ENCODE results near the gene LENEP.

The LENEP gene

GRCh38 chr1:154951901-154952657 lies 41.3 kb upstream of the LENEP start:
- no peak overlapping the region for H3K4me3 ChIP-seq (ENCODE audit: low read depth, low read length)
- TF ChIP-seq CTCF (IDR thresholded peaks at IDR 0.05; ENCODE audit: low read depth, low read length) = no peak

- no peak overlapping the region for H3K4me3 ChIP-seq (ENCODE audit: low read depth, low read length)
- no peak for TF ChIP-seq CTCF (IDR thresholded peaks at IDR 0.05; ENCODE audit: low read depth, low read length)
Measured at GRCh38 chr1:154952664-154953063, 40.7 kb upstream of the LENEP start.

GRCh38 chr1:154953611-154954038 lies 39.8 kb upstream of the LENEP start:
- no peak for TF ChIP-seq CTCF (IDR thresholded peaks at IDR 0.05; ENCODE audit: low read depth, low read length)
- H3K4me3 ChIP-seq (ENCODE audit: low read depth, low read length) = no peak overlapping the region

GRCh38 chr1:154954541-154954940 lies 38.8 kb upstream of the LENEP start:
- peak overlapping the region; percentile 67; the same call in 1 of the 2 replicates for H3K4me3 ChIP-seq (ENCODE audit: low read depth, low read length)
- TF ChIP-seq CTCF (IDR thresholded peaks at IDR 0.05; ENCODE audit: low read depth, low read length) = no peak

GRCh38 chr1:154955039-154955717 lies 38.2 kb upstream of the LENEP start:
- peak overlapping the region; percentile 67 for H3K4me3 ChIP-seq (ENCODE audit: low read depth, low read length)
- no peak for TF ChIP-seq CTCF (IDR thresholded peaks at IDR 0.05; ENCODE audit: low read depth, low read length)

- TF ChIP-seq CTCF (IDR thresholded peaks at IDR 0.05; ENCODE audit: low read depth, low read length) = no peak
- H3K4me3 ChIP-seq (ENCODE audit: low read depth, low read length) = peak within 1 kb of the TSS; percentile 67
Measured at GRCh38 chr1:154955718-154956543, 37.5 kb upstream of the LENEP start, which contains the start of gene PBXIP1. PBXIP1 (minus strand) TSS chr1:154956099; CDS start chr1:154953721, 2,378 bp downstream.

All from WI38 (cell line).